Measurements from ENCODE around the gene GLRX. TPM values are rescaled to one million over a fixed set of nuclear protein-coding genes. Genes with fewer than 3 reads are reported as not detected.

The GLRX gene
- total and polyA plus RNA-seq, 2 donors (not counting 1 experiment from before 2014, with no cell fraction given) = 91.8 to 429 TPM

- Histone ChIP-seq H3K9ac (ENCODE audit: insufficient read depth, low read length) (peak overlapping the region; percentile 34), H3K27ac (ENCODE audit: insufficient read depth, low read length) (peak overlapping the region; percentile 93)
- DNase-seq (ENCODE audit: low read depth in 2 of 2) = peak; percentile 56 to 91
These were observed 39.5 kb upstream of the GLRX start for GRCh38 chr5:95861864-95862561.

DNA sequence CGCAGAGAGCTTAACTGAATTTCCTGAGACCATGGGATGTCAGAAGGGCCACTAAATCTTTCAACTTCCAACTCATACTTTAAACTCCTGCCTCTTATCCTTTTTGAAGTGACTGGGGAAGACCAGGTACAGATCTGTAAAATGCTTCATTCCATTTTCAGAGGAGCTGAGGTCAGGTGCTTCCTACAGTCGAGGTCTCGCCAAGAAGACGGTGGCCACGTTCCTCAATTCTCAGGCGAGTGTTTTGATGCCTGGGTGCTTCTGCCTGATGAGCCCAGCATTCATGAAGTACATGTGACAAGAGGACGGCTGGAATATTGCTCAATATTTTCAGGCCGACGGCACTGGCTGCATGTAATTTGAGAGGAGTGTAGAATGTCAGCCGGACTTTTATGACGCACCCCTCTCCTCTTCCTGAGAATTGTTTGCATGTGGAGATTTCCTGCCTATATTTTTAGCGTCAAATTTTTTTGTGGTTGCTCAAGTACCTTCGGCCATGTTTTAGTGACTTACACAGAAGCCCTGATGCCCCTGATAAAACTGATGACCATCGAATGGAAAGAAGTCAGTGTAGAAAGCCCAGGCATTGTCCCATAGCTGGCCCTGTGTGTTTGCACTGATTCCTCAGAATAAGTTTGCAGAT is 38.8 kb upstream of the GLRX start:
- Histone ChIP-seq H3K4me2 (ENCODE audit: extremely low read depth, insufficient read depth, low read length) (peak overlapping the region; percentile 48), H3K36me3 (ENCODE audit: control insufficient read depth, insufficient read depth, low read length) (no peaks in the 10 kb centered on the region), H3K27me3 (ENCODE audit: control insufficient read depth, insufficient read depth, low read length) (no peaks in the 10 kb centered on the region), H3K4me1 (ENCODE audit: control insufficient read depth, extremely low read depth, insufficient read depth, low read length) (peaks cover 62% of the 10 kb centered on the region), H3K27ac (ENCODE audit: insufficient read depth, low read length) (peak overlapping the region; percentile 93), H3K9ac (ENCODE audit: insufficient read depth, low read length) (peak overlapping the region; percentile 38), H3K9me3 (ENCODE audit: control insufficient read depth, insufficient read depth, low read depth, low read length) (no peaks in the 10 kb centered on the region), H3K79me2 (ENCODE audit: control insufficient read depth, insufficient read depth, low read length) (no peaks in the 10 kb centered on the region), H3K4me3 (replicated peaks in 1 of 4; ENCODE audit: control extremely low read depth in 1 of 4, insufficient read depth in 1 of 4, low read depth in 3 of 4, low read length in 4 of 4) (no peak overlapping the region), H4K20me1 (ENCODE audit: control insufficient read depth, extremely low read depth, insufficient read depth, low read length) (no peaks in the 10 kb centered on the region), H2AFZ (ENCODE audit: low read length) (no peak overlapping the region)
- TF ChIP-seq, protein P1, sequence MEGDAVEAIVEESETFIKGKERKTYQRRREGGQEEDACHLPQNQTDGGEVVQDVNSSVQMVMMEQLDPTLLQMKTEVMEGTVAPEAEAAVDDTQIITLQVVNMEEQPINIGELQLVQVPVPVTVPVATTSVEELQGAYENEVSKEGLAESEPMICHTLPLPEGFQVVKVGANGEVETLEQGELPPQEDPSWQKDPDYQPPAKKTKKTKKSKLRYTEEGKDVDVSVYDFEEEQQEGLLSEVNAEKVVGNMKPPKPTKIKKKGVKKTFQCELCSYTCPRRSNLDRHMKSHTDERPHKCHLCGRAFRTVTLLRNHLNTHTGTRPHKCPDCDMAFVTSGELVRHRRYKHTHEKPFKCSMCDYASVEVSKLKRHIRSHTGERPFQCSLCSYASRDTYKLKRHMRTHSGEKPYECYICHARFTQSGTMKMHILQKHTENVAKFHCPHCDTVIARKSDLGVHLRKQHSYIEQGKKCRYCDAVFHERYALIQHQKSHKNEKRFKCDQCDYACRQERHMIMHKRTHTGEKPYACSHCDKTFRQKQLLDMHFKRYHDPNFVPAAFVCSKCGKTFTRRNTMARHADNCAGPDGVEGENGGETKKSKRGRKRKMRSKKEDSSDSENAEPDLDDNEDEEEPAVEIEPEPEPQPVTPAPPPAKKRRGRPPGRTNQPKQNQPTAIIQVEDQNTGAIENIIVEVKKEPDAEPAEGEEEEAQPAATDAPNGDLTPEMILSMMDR (conservative IDR thresholded peaks at IDR 0.05 in 1 of 2, IDR thresholded peaks at IDR 0.05 in 1 of 2; ENCODE audit: low read depth in 1 of 2, low read length in 2 of 2) = no peak
- no peak for TF ChIP-seq EZH2 (IDR thresholded peaks at IDR 0.05; ENCODE audit: low read length, missing control alignments)
- DNase-seq (ENCODE audit: low read depth in 2 of 2) = peak; percentile 97 to 100

More at GRCh38 chr5:95861864-95862561, 39.5 kb upstream of the GLRX start:
- no peaks in the 10 kb centered on the region for H3K36me3 ChIP-seq (ENCODE audit: control insufficient read depth, insufficient read depth, low read length)
- no peak overlapping the region for H2AFZ ChIP-seq (ENCODE audit: low read length)
- peak overlapping the region; percentile 48 for H3K4me2 ChIP-seq (ENCODE audit: extremely low read depth, insufficient read depth, low read length)
- H4K20me1 ChIP-seq (ENCODE audit: control insufficient read depth, extremely low read depth, insufficient read depth, low read length) = no peaks in the 10 kb centered on the region
- H3K9me3 ChIP-seq (ENCODE audit: control insufficient read depth, insufficient read depth, low read depth, low read length) = no peaks in the 10 kb centered on the region
- H3K27me3 ChIP-seq (ENCODE audit: control insufficient read depth, insufficient read depth, low read length) = no peaks in the 10 kb centered on the region
- peaks cover 56% of the 10 kb centered on the region for H3K4me1 ChIP-seq (ENCODE audit: control insufficient read depth, extremely low read depth, insufficient read depth, low read length)
- TF ChIP-seq EZH2 (IDR thresholded peaks at IDR 0.05; ENCODE audit: low read length, missing control alignments) = no peak
- TF ChIP-seq, protein P1 (conservative IDR thresholded peaks at IDR 0.05 in 1 of 2, IDR thresholded peaks at IDR 0.05 in 1 of 2; ENCODE audit: low read depth in 1 of 2, low read length in 2 of 2) = no peak
- H3K4me3 ChIP-seq (replicated peaks in 1 of 4; ENCODE audit: control extremely low read depth in 1 of 4, insufficient read depth in 1 of 4, low read depth in 3 of 4, low read length in 4 of 4) = no peak overlapping the region
- no peaks in the 10 kb centered on the region for H3K79me2 ChIP-seq (ENCODE audit: control insufficient read depth, insufficient read depth, low read length)

DNA sequence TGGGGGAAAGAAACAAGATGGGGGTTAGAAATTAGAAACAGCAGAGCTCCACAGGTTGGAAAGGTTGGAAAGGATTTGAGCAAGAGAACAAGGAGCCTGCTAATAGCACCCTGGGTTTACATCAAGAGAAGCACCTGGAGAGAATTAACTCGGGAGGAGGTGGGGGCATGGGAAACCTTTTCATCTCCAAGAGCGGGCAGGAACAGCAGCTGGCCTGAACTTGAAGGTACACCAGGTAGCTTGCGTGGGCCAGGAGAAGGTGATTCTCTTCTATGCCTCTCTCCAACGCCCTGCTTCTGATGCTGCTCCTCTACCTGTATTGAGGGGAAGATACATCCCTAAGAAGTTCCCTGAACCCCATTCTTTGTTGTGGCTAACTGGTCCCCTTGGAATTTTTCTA is 37.1 kb upstream of the GLRX start:
- Histone ChIP-seq H3K79me2 (ENCODE audit: control insufficient read depth, insufficient read depth, low read length) (no peaks in the 10 kb centered on the region), H3K27me3 (ENCODE audit: control insufficient read depth, insufficient read depth, low read length) (no peaks in the 10 kb centered on the region), H3K4me3 (replicated peaks in 1 of 4; ENCODE audit: control extremely low read depth in 1 of 4, insufficient read depth in 1 of 4, low read depth in 3 of 4, low read length in 4 of 4) (peak overlapping the region in 3 of 4 experiments; percentile 2 to 48 (median 4)), H2AFZ (ENCODE audit: low read length) (no peak overlapping the region), H4K20me1 (ENCODE audit: control insufficient read depth, extremely low read depth, insufficient read depth, low read length) (no peaks in the 10 kb centered on the region), H3K36me3 (ENCODE audit: control insufficient read depth, insufficient read depth, low read length) (no peaks in the 10 kb centered on the region), H3K9me3 (ENCODE audit: control insufficient read depth, insufficient read depth, low read depth, low read length) (no peaks in the 10 kb centered on the region), H3K4me2 (ENCODE audit: extremely low read depth, insufficient read depth, low read length) (peak overlapping the region; percentile 80), H3K27ac (ENCODE audit: insufficient read depth, low read length) (peak overlapping the region; percentile 97), H3K9ac (ENCODE audit: insufficient read depth, low read length) (peak overlapping the region; percentile 53), H3K4me1 (ENCODE audit: control insufficient read depth, extremely low read depth, insufficient read depth, low read length) (peaks cover 57% of the 10 kb centered on the region)
- DNase-seq (ENCODE audit: low read depth in 2 of 2) = no peak
- TF ChIP-seq, protein P1 (conservative IDR thresholded peaks at IDR 0.05 in 1 of 2, IDR thresholded peaks at IDR 0.05 in 1 of 2; ENCODE audit: low read depth in 1 of 2, low read length in 2 of 2) = no peak
- no peak for TF ChIP-seq EZH2 (IDR thresholded peaks at IDR 0.05; ENCODE audit: low read length, missing control alignments)
